GM23338 (cell line): Measurements from ENCODE around the gene INPP1. TPM values are rescaled to one million over a fixed set of nuclear protein-coding genes. Genes with fewer than 3 reads are reported as not detected.

ENCODE experiments used
- STAT1 ChIP-seq: IDR thresholded peaks from one replicate; pipeline ENCODE4 v1.6.1; 2016; ENCODE audit warnings: antibody characterized with exemption; ENCODE audit not compliant: unreplicated experiment
- ZNF114 ChIP-seq: fragments of 250-450 bp; sonication (Bioruptor Pico); IDR thresholded peaks from 2 replicates; pipeline ENCODE4 v1.5.0; 2020; ENCODE audit warnings: mild to moderate bottlenecking, moderate library complexity
- polyA plus RNA-seq: library from polyadenylated mRNA; unstranded; fragments of >200 nt; fragmentation: Nextera tagmentation; extraction: Ambion mirVana; gene quantifications from 2 replicates; pipeline ENCODE4 v1.2.1, GENCODE V29; 2016
- total RNA-seq: library from RNA; depleted of rRNA; stranded (reverse); fragments of >200 nt; shearing (Covaris generic); gene quantifications from 2 replicates; pipeline ENCODE4 v1.2.3, GENCODE V29; 2014
- TF ChIP-seq, protein P1 (sequence below): fragments of 250-450 bp; sonication (Bioruptor Pico); IDR thresholded peaks from 2 replicates; pipeline ENCODE4 v1.5.0; 2020; ENCODE audit warnings: mild to moderate bottlenecking, moderate library complexity
- TF ChIP-seq, protein P2 (sequence below): IDR thresholded peaks from 2 replicates; pipeline ENCODE4 v1.6.1; 2016; ENCODE audit warnings: antibody characterized with exemption
- TF ChIP-seq, protein P3 (sequence below): IDR thresholded peaks from one replicate; pipeline ENCODE4 v1.6.1; 2018; ENCODE audit warnings: antibody characterized with exemption; ENCODE audit not compliant: unreplicated experiment

The INPP1 gene
- total and polyA plus RNA-seq, 2 experiments from 2014 or later, result 2.6 to 6.5 TPM

DNA sequence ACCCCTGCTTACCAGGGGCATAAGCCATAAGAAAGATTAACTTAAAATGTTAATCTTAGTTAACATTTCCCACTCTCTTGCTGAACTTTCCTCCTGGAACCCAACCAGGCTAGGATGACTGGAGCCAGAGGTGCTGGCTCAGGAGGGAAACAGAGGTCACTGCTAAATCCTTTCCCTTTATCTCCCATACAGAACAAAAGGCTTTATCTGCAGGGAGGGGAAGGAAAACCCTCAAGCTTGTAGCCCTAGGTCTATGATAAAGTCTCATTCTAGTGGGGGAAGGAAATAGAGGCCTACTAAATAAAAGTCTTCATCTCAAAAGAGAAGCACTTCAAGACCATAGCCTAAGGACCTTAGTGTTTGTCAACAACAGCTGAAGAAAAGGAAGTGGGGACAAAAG, 42.4 kb upstream of the INPP1 start (continued):
- TF ChIP-seq, protein P1, sequence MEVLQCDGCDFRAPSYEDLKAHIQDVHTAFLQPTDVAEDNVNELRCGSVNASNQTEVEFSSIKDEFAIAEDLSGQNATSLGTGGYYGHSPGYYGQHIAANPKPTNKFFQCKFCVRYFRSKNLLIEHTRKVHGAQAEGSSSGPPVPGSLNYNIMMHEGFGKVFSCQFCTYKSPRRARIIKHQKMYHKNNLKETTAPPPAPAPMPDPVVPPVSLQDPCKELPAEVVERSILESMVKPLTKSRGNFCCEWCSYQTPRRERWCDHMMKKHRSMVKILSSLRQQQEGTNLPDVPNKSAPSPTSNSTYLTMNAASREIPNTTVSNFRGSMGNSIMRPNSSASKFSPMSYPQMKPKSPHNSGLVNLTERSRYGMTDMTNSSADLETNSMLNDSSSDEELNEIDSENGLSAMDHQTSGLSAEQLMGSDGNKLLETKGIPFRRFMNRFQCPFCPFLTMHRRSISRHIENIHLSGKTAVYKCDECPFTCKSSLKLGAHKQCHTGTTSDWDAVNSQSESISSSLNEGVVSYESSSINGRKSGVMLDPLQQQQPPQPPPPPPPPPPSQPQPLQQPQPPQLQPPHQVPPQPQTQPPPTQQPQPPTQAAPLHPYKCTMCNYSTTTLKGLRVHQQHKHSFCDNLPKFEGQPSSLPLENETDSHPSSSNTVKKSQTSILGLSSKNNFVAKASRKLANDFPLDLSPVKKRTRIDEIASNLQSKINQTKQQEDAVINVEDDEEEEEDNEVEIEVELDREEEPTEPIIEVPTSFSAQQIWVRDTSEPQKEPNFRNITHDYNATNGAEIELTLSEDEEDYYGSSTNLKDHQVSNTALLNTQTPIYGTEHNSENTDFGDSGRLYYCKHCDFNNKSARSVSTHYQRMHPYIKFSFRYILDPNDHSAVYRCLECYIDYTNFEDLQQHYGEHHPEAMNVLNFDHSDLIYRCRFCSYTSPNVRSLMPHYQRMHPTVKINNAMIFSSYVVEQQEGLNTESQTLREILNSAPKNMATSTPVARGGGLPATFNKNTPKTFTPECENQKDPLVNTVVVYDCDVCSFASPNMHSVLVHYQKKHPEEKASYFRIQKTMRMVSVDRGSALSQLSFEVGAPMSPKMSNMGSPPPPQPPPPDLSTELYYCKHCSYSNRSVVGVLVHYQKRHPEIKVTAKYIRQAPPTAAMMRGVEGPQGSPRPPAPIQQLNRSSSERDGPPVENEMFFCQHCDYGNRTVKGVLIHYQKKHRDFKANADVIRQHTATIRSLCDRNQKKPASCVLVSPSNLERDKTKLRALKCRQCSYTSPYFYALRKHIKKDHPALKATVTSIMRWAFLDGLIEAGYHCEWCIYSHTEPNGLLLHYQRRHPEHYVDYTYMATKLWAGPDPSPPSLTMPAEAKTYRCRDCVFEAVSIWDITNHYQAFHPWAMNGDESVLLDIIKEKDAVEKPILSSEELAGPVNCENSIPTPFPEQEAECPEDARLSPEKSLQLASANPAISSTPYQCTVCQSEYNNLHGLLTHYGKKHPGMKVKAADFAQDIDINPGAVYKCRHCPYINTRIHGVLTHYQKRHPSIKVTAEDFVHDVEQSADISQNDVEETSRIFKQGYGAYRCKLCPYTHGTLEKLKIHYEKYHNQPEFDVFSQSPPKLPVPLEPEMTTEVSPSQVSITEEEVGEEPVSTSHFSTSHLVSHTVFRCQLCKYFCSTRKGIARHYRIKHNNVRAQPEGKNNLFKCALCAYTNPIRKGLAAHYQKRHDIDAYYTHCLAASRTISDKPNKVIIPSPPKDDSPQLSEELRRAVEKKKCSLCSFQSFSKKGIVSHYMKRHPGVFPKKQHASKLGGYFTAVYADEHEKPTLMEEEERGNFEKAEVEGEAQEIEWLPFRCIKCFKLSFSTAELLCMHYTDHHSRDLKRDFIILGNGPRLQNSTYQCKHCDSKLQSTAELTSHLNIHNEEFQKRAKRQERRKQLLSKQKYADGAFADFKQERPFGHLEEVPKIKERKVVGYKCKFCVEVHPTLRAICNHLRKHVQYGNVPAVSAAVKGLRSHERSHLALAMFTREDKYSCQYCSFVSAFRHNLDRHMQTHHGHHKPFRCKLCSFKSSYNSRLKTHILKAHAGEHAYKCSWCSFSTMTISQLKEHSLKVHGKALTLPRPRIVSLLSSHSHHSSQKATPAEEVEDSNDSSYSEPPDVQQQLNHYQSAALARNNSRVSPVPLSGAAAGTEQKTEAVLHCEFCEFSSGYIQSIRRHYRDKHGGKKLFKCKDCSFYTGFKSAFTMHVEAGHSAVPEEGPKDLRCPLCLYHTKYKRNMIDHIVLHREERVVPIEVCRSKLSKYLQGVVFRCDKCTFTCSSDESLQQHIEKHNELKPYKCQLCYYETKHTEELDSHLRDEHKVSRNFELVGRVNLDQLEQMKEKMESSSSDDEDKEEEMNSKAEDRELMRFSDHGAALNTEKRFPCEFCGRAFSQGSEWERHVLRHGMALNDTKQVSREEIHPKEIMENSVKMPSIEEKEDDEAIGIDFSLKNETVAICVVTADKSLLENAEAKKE (CRISPR knock-in tag), result no peak
- TF ChIP-seq STAT1 (no peak), ZNF114 (CRISPR knock-in tag) (no peak)
- TF ChIP-seq, protein P2, sequence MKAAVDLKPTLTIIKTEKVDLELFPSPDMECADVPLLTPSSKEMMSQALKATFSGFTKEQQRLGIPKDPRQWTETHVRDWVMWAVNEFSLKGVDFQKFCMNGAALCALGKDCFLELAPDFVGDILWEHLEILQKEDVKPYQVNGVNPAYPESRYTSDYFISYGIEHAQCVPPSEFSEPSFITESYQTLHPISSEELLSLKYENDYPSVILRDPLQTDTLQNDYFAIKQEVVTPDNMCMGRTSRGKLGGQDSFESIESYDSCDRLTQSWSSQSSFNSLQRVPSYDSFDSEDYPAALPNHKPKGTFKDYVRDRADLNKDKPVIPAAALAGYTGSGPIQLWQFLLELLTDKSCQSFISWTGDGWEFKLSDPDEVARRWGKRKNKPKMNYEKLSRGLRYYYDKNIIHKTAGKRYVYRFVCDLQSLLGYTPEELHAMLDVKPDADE, result no peak
- TF ChIP-seq, protein P3, sequence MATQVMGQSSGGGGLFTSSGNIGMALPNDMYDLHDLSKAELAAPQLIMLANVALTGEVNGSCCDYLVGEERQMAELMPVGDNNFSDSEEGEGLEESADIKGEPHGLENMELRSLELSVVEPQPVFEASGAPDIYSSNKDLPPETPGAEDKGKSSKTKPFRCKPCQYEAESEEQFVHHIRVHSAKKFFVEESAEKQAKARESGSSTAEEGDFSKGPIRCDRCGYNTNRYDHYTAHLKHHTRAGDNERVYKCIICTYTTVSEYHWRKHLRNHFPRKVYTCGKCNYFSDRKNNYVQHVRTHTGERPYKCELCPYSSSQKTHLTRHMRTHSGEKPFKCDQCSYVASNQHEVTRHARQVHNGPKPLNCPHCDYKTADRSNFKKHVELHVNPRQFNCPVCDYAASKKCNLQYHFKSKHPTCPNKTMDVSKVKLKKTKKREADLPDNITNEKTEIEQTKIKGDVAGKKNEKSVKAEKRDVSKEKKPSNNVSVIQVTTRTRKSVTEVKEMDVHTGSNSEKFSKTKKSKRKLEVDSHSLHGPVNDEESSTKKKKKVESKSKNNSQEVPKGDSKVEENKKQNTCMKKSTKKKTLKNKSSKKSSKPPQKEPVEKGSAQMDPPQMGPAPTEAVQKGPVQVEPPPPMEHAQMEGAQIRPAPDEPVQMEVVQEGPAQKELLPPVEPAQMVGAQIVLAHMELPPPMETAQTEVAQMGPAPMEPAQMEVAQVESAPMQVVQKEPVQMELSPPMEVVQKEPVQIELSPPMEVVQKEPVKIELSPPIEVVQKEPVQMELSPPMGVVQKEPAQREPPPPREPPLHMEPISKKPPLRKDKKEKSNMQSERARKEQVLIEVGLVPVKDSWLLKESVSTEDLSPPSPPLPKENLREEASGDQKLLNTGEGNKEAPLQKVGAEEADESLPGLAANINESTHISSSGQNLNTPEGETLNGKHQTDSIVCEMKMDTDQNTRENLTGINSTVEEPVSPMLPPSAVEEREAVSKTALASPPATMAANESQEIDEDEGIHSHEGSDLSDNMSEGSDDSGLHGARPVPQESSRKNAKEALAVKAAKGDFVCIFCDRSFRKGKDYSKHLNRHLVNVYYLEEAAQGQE, result no peak
